Kidney glomerular epithelial cell (primary cell): Measurements from ENCODE around the gene GNAS-AS1.

Experiments
- DNase-seq: peaks from one replicate; lab custom pipeline; 2025; lab: John Stamatoyannopoulos, UW

GNAS-AS1 gene

GRCh38 chr20:58855506-58856389 lies 5.0 kb upstream of the GNAS-AS1 start:
- DNase-seq = no peak

DNA sequence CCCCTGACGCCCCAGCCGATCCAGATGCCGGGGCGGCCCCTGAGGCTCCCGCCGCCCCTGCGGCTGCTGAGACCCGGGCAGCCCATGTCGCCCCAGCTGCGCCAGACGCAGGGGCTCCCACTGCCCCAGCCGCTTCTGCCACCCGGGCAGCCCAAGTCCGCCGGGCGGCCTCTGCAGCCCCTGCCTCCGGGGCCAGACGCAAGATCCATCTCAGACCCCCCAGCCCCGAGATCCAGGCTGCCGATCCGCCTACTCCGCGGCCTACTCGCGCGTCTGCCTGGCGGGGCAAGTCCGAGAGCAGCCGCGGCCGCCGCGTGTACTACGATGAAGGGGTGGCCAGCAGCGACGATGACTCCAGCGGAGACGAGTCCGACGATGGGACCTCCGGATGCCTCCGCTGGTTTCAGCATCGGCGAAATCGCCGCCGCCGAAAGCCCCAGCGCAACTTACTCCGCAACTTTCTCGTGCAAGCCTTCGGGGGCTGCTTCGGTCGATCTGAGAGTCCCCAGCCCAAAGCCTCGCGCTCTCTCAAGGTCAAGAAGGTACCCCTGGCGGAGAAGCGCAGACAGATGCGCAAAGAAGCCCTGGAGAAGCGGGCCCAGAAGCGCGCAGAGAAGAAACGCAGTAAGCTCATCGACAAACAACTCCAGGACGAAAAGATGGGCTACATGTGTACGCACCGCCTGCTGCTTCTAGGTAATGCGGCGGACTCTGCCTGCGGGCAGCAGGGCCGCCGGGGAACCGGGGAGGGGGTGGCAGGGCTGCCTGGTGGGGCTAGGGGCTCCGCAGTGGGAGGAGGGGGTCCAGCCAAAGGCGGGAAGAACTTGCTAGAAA lies 4.2 kb upstream of the GNAS-AS1 start:
- no peak for DNase-seq

- no peak for DNase-seq
Measured at GRCh38 chr20:58853976-58854637, 3.4 kb upstream of the GNAS-AS1 start.

DNA sequence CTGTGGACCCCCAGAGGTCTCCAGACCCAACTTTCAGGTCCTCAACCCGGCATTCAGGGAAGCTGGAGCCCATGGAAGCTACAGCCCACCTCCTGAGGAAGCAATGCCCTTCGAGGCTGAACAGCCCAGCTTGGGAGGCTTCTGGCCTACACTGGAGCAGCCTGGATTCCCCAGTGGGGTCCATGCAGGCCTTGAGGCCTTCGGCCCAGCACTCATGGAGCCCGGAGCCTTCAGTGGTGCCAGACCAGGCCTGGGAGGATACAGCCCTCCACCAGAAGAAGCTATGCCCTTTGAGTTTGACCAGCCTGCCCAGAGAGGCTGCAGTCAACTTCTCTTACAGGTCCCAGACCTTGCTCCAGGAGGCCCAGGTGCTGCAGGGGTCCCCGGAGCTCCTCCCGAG lies 2.8 kb upstream of the GNAS-AS1 start:
- DNase-seq = no peak

DNA sequence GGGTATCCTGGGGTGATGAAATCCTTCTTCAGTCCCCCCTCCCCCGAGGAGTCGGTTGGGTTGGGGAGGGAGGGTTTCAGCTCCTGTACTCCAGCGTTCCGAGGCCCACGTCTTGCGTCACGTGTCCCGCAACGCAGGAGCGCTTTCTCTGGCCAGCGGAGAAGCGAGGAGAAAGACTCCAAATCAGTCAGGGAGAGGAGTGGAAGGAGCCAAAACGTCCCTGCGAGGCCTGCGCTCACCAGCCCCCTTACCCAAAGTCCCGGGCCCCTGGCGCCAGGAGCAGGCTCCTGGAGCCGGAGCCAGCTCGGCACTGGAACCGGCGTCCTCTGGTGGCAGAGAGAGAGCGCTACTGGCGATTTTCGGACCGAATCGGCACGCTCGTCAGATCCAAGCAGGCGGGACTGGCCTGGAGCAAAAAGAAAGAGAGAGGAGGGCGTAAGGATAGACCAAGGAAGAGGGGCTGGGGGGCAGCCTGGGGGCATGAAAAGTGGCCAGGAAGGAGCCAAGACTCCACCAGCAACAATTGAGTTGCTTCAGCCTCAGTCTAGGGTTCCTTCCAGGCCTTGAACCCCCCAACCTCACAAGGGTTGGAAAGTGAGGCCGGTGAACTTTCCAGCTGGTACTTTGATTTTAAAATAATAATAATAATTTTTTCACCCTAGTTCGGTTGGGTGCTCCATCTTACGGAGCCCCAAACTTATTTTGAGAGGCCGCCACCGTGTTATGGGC lies 2.0 kb upstream of the GNAS-AS1 start, which contains the start of gene GNAS:
TSS of gene GNAS (plus strand) at position 174 of the 729 bp plus-strand sequence.
- peak; percentile 2 for DNase-seq

DNA sequence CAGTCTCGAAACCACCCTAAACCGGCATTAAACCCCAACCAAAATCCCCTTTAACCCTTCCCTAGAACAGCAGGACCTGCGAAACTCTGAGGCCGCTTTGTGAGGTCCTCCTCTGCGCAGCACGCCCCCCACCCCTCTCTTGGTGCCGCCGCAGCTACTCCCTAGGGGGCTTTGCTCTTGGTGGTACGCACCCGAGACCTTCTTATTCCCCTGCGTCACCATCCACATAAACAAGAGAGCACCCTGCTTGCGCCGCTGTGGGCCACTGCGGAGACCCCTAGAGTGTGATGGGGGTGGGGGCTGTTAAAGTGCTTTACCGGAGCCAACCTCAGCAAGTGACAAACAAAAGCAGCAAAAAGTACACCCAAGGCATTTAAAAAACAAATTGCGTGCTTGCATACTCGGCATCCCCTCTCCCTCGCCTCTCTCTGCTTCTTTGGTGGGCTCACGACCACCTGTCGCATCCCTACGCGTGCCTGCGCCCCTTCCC lies 1.3 kb upstream of the GNAS-AS1 start:
- no peak for DNase-seq

DNA sequence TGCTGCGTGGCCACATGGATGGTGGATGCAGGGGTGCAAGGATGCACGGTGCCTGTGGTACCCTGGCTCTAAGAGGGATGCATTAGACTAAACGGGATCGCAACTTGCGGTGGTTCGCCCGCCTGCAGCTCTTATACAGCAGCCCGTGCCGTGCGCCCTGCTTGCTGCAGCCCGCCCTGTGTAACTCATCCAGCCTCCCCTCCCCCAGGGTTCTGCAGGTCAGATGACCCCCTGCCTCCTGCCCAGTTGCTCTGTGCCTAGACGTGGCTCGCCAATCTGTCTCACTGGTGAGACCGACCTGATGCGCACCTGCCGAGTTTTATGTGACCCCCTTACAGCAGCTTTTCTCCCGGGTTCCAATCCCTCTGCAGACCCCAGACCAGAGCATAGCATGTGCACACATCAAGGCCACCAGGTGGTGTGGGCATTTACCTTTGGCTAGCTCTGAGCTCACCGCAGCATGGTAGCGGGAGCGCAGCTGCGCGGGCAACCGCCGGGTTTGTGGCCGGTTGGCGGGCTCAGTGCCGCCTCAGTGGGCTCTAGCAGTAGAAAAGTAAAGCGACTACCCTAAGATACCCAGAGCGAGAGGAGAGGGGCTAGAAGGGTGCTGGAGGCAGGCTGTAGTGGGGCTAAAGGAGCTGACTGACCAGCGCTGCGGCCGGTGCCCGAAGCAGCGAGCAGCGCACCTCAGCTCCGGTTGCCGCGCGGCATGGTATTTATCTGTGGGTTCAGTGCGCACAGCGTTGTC lies 693 bp upstream of the GNAS-AS1 start:
- DNase-seq = no peak

DNA sequence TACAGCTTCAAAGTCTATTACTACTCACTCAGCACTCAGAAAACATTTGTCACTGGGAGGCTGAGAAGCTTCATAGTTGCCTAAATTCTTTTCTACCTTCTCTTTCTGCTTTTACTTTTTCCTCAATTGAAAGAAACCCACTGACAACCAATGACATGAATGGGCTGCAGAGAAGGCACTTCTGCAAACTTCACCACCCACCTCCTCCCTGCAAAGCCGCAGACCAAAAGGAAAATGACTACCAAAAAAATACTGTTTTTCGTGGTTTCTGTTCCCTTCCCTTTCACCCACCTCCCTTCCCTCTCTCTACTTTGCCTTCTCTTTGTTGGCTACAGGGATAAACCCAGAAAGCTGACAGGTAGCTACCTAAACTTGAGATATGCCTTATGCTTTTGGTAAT lies 3.2 kb downstream of the GNAS-AS1 start:
- DNase-seq = no peak

DNA sequence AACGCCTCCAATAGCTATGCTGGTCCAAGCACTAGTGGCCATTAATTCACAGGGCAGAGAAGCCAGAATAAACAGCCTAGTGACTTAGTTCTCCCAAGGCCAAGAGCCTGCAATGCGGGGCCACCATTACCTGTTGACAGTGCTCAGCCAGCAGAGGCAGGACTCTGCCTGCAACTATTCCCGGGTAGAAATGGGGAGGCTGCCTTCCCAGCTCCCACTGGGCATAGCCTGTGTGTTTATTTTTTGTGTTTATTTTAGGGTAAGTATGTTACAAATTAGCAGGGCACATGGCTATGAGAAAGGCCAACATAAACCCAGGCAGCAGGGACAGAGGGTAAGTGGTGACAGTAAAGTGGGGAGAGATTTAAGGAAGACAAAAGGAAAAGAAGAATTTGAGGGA lies 5.0 kb downstream of the GNAS-AS1 start:
- DNase-seq = no peak

DNA sequence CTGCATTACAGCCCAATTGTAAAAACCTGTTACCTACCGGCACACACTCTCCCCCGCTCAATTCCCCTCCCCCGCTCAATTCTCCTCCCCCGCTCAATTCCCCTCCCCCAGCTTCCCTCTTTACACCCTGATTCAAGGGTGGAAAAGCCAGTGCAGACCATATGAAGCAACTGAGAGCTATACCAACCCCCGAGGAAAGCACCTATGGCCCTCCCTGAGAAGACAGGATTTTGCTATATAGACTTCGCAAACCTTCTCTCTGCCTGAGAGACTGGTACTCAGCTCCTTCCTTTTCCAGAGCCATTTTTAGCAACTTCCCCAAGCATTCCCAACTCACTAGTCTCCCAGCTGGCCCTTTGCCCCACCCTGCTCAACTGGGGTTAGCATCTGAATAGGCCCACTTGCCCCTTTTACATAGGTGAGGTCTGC lies 7.6 kb downstream of the GNAS-AS1 start:
- no peak for DNase-seq

DNA sequence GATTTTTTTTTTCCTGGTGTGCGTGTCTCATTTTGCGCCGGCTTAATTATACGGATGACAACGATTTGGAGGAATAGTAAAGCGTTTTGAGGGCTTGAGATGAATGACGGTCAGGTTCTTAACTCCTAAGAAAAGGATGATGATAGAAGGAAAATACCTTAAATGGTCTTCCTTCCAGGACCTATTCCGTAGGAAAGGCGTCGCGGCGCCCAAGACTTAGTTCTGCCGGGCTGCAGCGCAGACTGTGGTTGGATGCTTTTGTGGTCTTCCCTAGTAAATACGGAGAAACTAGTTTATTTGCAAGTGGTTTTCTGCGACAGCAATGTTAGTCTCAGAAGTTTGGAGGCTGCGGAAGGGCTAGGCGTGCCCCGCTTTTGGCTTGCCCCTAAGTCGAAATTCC lies 8.4 kb downstream of the GNAS-AS1 start:
- no peak for DNase-seq

GRCh38 chr20:58841539-58842264 lies 9.0 kb downstream of the GNAS-AS1 start:
- DNase-seq = no peak

DNA sequence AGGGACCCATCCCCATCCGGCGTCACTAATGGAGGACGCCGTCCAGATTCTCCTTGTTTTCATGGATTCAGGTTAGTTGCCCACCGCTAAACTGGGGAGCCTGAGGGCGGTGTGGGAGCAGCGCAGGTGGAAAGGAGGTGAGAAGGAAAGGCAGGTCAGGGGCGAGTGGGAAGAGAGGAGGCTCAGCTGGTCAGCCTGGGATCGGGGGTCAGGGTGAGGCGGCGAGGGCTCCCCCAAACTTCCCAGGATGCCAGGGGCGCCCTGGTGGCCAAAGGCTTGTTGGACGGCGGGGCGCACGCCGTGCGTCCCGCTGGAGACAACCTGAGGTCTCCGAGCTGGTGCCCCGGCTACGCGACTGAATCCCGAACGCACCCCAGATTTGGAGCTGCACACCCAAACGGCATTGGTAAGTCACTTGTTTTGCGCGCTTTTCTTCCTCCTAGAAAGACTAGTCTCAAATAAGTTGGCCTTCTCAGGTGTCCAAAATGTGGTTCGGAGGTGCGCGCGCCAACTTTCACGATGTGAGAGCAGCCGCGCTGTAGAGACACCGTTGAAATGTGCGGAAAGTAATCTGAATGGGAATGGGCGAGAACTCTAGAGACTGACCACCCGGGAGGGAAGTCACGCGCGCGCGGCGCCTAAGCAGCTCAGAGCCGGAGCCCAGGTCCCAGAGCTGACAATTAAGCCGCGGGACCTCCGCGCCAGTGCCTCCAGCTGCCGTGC lies 9.7 kb downstream of the GNAS-AS1 start:
- DNase-seq = no peak

DNA sequence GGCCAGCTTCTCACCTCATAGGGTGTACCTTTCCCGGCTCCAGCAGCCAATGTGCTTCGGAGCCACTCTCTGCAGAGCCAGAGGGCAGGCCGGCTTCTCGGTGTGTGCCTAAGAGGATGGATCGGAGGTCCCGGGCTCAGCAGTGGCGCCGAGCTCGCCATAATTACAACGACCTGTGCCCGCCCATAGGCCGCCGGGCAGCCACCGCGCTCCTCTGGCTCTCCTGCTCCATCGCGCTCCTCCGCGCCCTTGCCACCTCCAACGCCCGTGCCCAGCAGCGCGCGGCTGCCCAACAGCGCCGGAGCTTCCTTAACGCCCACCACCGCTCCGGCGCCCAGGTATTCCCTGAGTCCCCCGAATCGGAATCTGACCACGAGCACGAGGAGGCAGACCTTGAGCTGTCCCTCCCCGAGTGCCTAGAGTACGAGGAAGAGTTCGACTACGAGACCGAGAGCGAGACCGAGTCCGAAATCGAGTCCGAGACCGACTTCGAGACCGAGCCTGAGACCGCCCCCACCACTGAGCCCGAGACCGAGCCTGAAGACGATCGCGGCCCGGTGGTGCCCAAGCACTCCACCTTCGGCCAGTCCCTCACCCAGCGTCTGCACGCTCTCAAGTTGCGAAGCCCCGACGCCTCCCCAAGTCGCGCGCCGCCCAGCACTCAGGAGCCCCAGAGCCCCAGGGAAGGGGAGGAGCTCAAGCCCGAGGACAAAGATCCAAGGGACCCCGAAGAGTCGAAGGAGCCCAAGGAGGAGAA lies 10.5 kb downstream of the GNAS-AS1 start:
- DNase-seq = no peak

DNA sequence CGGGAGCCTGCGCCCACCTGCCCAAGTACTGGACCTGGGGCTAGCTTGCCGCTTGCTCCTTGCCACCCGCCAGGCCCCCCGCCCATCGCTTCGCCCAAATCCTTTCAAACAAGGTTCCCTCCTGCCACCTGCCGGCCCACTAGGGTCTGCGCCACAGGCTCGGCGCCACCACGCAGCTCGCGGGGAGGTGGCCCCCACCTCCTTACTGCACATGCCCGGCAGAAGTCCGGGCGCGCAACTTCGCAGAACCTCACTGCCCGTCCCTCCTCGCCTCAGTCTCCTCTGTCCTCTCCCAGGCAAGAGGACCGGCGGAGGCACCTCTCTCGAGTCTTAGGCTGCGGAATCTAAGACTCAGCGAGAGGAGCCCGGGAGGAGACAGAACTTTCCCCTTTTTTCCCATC lies 11.2 kb downstream of the GNAS-AS1 start:
- DNase-seq = no peak

GRCh38 chr20:58838174-58838573 lies 12.5 kb downstream of the GNAS-AS1 start:
- DNase-seq = no peak

- DNase-seq = no peak
Measured at GRCh38 chr20:58837717-58838116, 13.0 kb downstream of the GNAS-AS1 start.

- DNase-seq = no peak
Measured at GRCh38 chr20:58836616-58837204, 14.0 kb downstream of the GNAS-AS1 start.
